WI38 (cell line): Measurements from ENCODE around the gene HNRNPCL2.
"Not testable (repeated sequence)": the region's sequence is repeated elsewhere in the genome, so short reads cannot be mapped to it uniquely, and the experiment has no call there.

Experiments used
- H3K4me3 ChIP-seq: 2 replicates; pipeline ENCODE4 v1.5.1; 2011; ENCODE audit warnings: low read depth, mild to moderate bottlenecking, control low read depth, low read length

The HNRNPCL2 gene

DNA sequence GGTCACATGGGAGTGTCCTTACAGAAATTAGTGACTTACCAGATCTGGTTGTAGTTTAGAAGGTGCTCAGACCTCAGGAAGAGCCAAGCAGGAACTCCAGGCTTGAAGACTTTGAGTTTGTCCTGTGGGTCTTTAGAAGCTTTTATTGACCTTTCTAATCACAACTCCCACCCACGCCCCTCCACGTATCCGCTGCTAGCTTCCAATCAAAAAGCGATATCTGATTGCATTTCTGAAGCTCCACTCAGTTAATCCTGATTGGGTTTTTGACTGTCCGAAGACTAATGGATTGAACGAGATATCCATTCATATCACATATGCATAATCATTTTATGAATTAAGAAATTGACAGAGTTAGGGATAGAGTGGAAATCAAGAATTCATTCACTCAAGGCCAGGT, at the start of gene HNRNPCL2:
TSS of gene HNRNPCL2 (minus strand) at position 101 of the 400 bp plus-strand sequence. CDS start 454 bp downstream, outside the sequence.
- H3K4me3 ChIP-seq, result not testable (repeated sequence)

- not testable (repeated sequence) for H3K4me3 ChIP-seq
Observed at GRCh38 chr1:13165531-13165930, 48.9 kb upstream of the HNRNPCL2 start, which contains the start of gene HNRNPCL4. TSS of gene HNRNPCL4 (minus strand) at chr1:13165631. CDS start at chr1:13165467, 164 bp downstream.

DNA sequence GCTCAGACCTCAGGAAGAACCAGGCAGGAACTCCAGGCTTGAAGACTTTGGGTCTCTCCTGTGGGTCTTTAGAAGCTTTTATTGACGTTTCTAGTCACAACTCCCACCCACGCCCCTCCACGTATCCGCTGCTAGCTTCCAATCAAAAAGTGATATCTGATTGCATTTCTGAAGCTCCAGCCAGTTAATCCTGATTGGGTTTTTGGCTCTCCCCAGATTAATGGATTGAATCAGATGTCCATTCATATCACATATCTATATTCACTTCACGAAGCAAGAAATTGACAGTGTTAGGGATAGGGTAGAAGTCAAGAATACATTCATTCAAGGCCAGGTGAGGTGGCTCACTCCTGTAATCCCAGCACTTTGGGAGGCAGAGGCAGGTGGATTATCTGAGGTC, 39.3 kb upstream of the HNRNPCL2 start, which contains the start of gene PRAMEF26:
TSS of gene PRAMEF26 (minus strand) at position 101 of the 400 bp plus-strand sequence. CDS start 2,914 bp downstream, outside the sequence.
- H3K4me3 ChIP-seq, result not testable (repeated sequence)

DNA sequence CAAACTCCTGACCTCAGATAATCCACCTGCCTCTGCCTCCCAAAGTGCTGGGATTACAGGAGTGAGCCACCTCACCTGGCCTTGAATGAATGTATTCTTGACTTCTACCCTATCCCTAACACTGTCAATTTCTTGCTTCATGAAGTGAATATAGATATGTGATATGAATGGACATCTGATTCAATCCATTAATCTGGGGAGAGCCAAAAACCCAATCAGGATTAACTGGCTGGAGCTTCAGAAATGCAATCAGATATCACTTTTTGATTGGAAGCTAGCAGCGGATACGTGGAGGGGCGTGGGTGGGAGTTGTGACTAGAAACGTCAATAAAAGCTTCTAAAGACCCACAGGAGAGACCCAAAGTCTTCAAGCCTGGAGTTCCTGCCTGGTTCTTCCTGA, 46.2 kb downstream of the HNRNPCL2 start, which contains the start of gene PRAMEF25:
TSS of gene PRAMEF25 (plus strand) at position 301 of the 400 bp plus-strand sequence. CDS start 2,920 bp downstream, outside the sequence.
- H3K4me3 ChIP-seq, result not testable (repeated sequence)
